CD4-positive, alpha-beta memory T cell (primary cell): Measurements from ENCODE around the gene AIP. TPM values are rescaled to one million over a fixed set of nuclear protein-coding genes. Genes with fewer than 3 reads are reported as not detected.
"Not testable (repeated sequence)": the region's sequence is repeated elsewhere in the genome, so short reads cannot be mapped to it uniquely, and the experiment has no call there.

ENCODE experiments used
- CTCF ChIA-PET: fragments of 350-600 bp; sonication (Branson Sonifier 250); formaldehyde crosslinking; loops from one replicate; lab custom pipeline; 2021; ENCODE audit warnings: inconsistent platforms; ENCODE audit not compliant: partially characterized antibody; lab: Charles Lee
- POLR2A ChIA-PET: fragments of 350-600 bp; sonication (Branson Sonifier 250); formaldehyde crosslinking; loops from one replicate; lab custom pipeline; 2021; ENCODE audit not compliant: partially characterized antibody; lab: Charles Lee
- DNase-seq, 5 donors: peaks; one replicate each; pipeline versions ENCODE4 v3.0.0 to v3.0.0-alpha.2; 2020 to 2022; ENCODE audit warnings: mixed read lengths in 1 of 5
- H3K27ac ChIP-seq: one replicate; pipeline ENCODE4 v1.7.0; 2013; ENCODE audit warnings: low read depth, low read length
- H3K27me3 ChIP-seq: 2 replicates; pipeline ENCODE4 v1.7.0; 2013; ENCODE audit warnings: mild to moderate bottlenecking, low read length, moderate library complexity; ENCODE audit not compliant: insufficient read depth
- H3K36me3 ChIP-seq: 2 replicates; pipeline ENCODE4 v1.7.0; 2013; ENCODE audit warnings: mild to moderate bottlenecking, low read length, moderate library complexity; ENCODE audit not compliant: insufficient read depth
- H3K4me1 ChIP-seq: 2 replicates; pipeline ENCODE4 v1.7.0; 2013; ENCODE audit warnings: mild to moderate bottlenecking, low read length, moderate library complexity; ENCODE audit not compliant: insufficient read depth
- H3K4me3 ChIP-seq, 2 donors: one replicate each; pipeline ENCODE4 v1.7.0; 2013; ENCODE audit warnings: low read length in 2 of 2, mild to moderate bottlenecking in 1 of 2
- H3K9me3 ChIP-seq, 2 donors: one replicate each; pipeline ENCODE4 v1.7.0; 2013; ENCODE audit warnings: low read length in 2 of 2, control low read depth in 1 of 2; ENCODE audit not compliant: control insufficient read depth in 1 of 2
- H3K27ac Mint-ChIP-seq, 7 donors: one replicate each; pipeline ENCODE4 v1.8.0; 2020 to 2021; ENCODE audit warnings: mixed read lengths in 7 of 7, mild to moderate bottlenecking in 6 of 7, inconsistent platforms in 3 of 7, moderate library complexity in 3 of 7
- H3K27me3 Mint-ChIP-seq, 2 donors: one replicate each; pipeline ENCODE4 v1.8.0; 2020 to 2021; ENCODE audit warnings: mixed read lengths in 2 of 2
- H3K36me3 Mint-ChIP-seq, 2 donors: one replicate each; pipeline ENCODE4 v1.8.0; 2020 to 2021; ENCODE audit warnings: mixed read lengths in 2 of 2, inconsistent platforms in 1 of 2, mild to moderate bottlenecking in 1 of 2
- H3K4me1 Mint-ChIP-seq, 4 donors: one replicate each; pipeline ENCODE4 v1.8.0; 2020 to 2021; ENCODE audit warnings: mixed read lengths in 4 of 4, mild to moderate bottlenecking in 1 of 4
- H3K4me3 Mint-ChIP-seq, 8 donors: one replicate each; pipeline ENCODE4 v1.8.0; 2020 to 2021; ENCODE audit warnings: mixed read lengths in 8 of 8, mild to moderate bottlenecking in 7 of 8, moderate library complexity in 6 of 8, inconsistent platforms in 3 of 8
- H3K9me3 Mint-ChIP-seq, 8 donors: one replicate each; pipeline ENCODE4 v1.8.0; 2020 to 2021; ENCODE audit warnings: mixed read lengths in 8 of 8, mild to moderate bottlenecking in 5 of 8, inconsistent platforms in 3 of 8, moderate library complexity in 1 of 8
- intact Hi-C: fragments of 100-400 bp; cut with micrococcal nuclease; formaldehyde crosslinking; loops from one replicate; pipeline ENCODE4 v1.15.1; 2023
- polyA plus RNA-seq, 2 donors: library from polyadenylated mRNA; unstranded; fragments of 300-500 nt; fragmentation: Illumina TruSeq; gene quantifications; one replicate each; pipeline ENCODE4 v1.2.3, GENCODE V29; 2021
- total RNA-seq, 2 experiments: library from RNA; stranded (reverse); gene quantifications; one replicate each; pipeline ENCODE4 v1.2.3, GENCODE V29; 2021

The AIP gene
- total and polyA plus RNA-seq, 4 experiments from 2014 or later = 131 to 185 (median 142) TPM

- Mint-ChIP-seq H3K9me3 (no peaks in the 10 kb centered on the region), H3K27ac (peak overlapping the region; percentile 81 to 96 (median 92)), H3K27me3 (no peaks in the 10 kb centered on the region), H3K4me3 (peak overlapping the region; percentile 85 to 89 (median 86)), H3K36me3 (peaks cover 0 to 7% of the 10 kb centered on the region in 2 donors), H3K4me1 (peaks cover 16 to 44% (median 28%) of the 10 kb centered on the region in 4 donors)
- no peaks in the 10 kb centered on the region for H3K36me3 ChIP-seq
- H3K27ac ChIP-seq = peak overlapping the region; percentile 92
- H3K4me1 ChIP-seq = peaks cover 44% of the 10 kb centered on the region
- intact Hi-C loops = loop anchor here (1.0 kb wide), 4 partner anchors 19 to 63 kb away; partner anchors contain the start of genes AIP, CDK2AP2, PPP1CA and PTPRCAP
- no peaks in the 10 kb centered on the region for H3K27me3 ChIP-seq
- ChIA-PET POLR2A (interaction anchor here (0.6 to 30.4 kb wide), 22 partner anchors 8 to 225 kb away, joined by 3 to 900 read pairs (median 5); partner anchors contain the start of genes AIP, CLCF1, CORO1B and PITPNM1), CTCF (interaction anchor here (0.9 to 4.8 kb wide), 5 partner anchors 27 to 113 kb away, joined by 3 to 38 read pairs (median 5); partner anchors contain the start of genes PPP1CA and PTPRCAP)
- DNase-seq = peak; percentile 91 to 96 (median 92)
- H3K9me3 ChIP-seq = no peaks in the 10 kb centered on the region
- H3K4me3 ChIP-seq = peak overlapping the region; percentile 61
Measured at GRCh38 chr11:67464411-67465188, 18.2 kb upstream of the AIP start.

GRCh38 chr11:67465189-67465510 is 17.7 kb upstream of the AIP start:
- H3K4me3 Mint-ChIP-seq = peak overlapping the region; percentile 85 to 89 (median 86)
- H3K36me3 Mint-ChIP-seq = peaks cover 0 to 7% of the 10 kb centered on the region in 2 donors
- no peaks in the 10 kb centered on the region for H3K36me3 ChIP-seq
- CTCF ChIA-PET = interaction anchor here (0.8 to 4.8 kb wide), 7 partner anchors 18 to 114 kb away, joined by 3 to 38 read pairs (median 4); partner anchors contain the start of genes AIP, POLD4, PPP1CA and PTPRCAP
- no peaks in the 10 kb centered on the region for H3K9me3 ChIP-seq
- POLR2A ChIA-PET = interaction anchor here (0.6 to 30.4 kb wide), 22 partner anchors 9 to 225 kb away, joined by 3 to 900 read pairs (median 5); partner anchors contain the start of genes AIP, CLCF1, CORO1B and PITPNM1
- H3K27ac Mint-ChIP-seq = peak overlapping the region; percentile 87 to 96 (median 93)
- H3K4me3 ChIP-seq = peak overlapping the region; percentile 61
- H3K4me1 Mint-ChIP-seq = peaks cover 13 to 39% (median 24%) of the 10 kb centered on the region in 4 donors
- no peaks in the 10 kb centered on the region for H3K9me3 Mint-ChIP-seq
- H3K27me3 Mint-ChIP-seq = no peaks in the 10 kb centered on the region
- H3K27ac ChIP-seq = peak overlapping the region; percentile 92
- intact Hi-C loops = no loop called here
- H3K27me3 ChIP-seq = no peaks in the 10 kb centered on the region
- peaks cover 48% of the 10 kb centered on the region for H3K4me1 ChIP-seq
- no peak for DNase-seq

GRCh38 chr11:67465530-67465929 is 17.3 kb upstream of the AIP start:
- POLR2A ChIA-PET = interaction anchor here (0.6 to 30.4 kb wide), 21 partner anchors 9 to 226 kb away, joined by 3 to 900 read pairs (median 5); partner anchors contain the start of genes AIP, CLCF1, CORO1B and POLD4
- Mint-ChIP-seq H3K4me3 (peak overlapping the region; percentile 85 to 89 (median 86)), H3K27ac (peak overlapping the region; percentile 87 to 96 (median 93)), H3K4me1 (peaks cover 13 to 39% (median 24%) of the 10 kb centered on the region in 4 donors)
- Histone ChIP-seq H3K4me1 (peaks cover 48% of the 10 kb centered on the region), H3K27ac (peak overlapping the region; percentile 92), H3K4me3 (peak overlapping the region; percentile 61)
- H3K36me3 Mint-ChIP-seq, DNase-seq, H3K27me3 ChIP-seq, H3K9me3 ChIP-seq, H3K36me3 ChIP-seq, intact Hi-C loops, H3K27me3 Mint-ChIP-seq, H3K9me3 Mint-ChIP-seq: not testable (repeated sequence)
- CTCF ChIA-PET = interaction anchor here (0.8 to 4.8 kb wide), 7 partner anchors 17 to 114 kb away, joined by 3 to 38 read pairs (median 4); partner anchors contain the start of genes AIP, POLD4, PPP1CA and PTPRCAP

- Mint-ChIP-seq H3K4me3 (peak overlapping the region in 2 of 8 donors; percentile 29 to 38), H3K36me3 (peaks cover 0 to 7% of the 10 kb centered on the region in 2 donors), H3K27ac (peak overlapping the region in 5 of 7 donors; percentile 30 to 79 (median 70)), H3K27me3 (no peaks in the 10 kb centered on the region), H3K9me3 (no peaks in the 10 kb centered on the region), H3K4me1 (peaks cover 15 to 39% (median 26%) of the 10 kb centered on the region in 4 donors)
- Histone ChIP-seq H3K27ac (no peak overlapping the region), H3K9me3 (no peaks in the 10 kb centered on the region), H3K27me3 (no peaks in the 10 kb centered on the region), H3K4me1 (peaks cover 48% of the 10 kb centered on the region), H3K4me3 (no peak overlapping the region), H3K36me3 (no peaks in the 10 kb centered on the region)
- no peak for DNase-seq
- CTCF ChIA-PET = interaction anchor here (0.9 to 4.8 kb wide), 5 partner anchors 29 to 115 kb away, joined by 3 to 38 read pairs (median 4); partner anchors contain the start of genes POLD4, PPP1CA, PTPRCAP and RAD9A
- intact Hi-C loops = no loop called here
- POLR2A ChIA-PET = interaction anchor here (0.7 to 30.4 kb wide), 13 partner anchors 12 to 113 kb away, joined by 3 to 900 read pairs (median 21); partner anchors contain the start of genes AIP, CDK2AP2, CORO1B and POLD4
Measured at GRCh38 chr11:67466367-67466766, 16.5 kb upstream of the AIP start.

- no peak for DNase-seq
- Histone ChIP-seq H3K27ac (peak overlapping the region; percentile 81), H3K36me3 (no peaks in the 10 kb centered on the region), H3K9me3 (no peaks in the 10 kb centered on the region), H3K4me3 (no peak overlapping the region), H3K27me3 (no peaks in the 10 kb centered on the region), H3K4me1 (peaks cover 48% of the 10 kb centered on the region)
- H3K4me3 Mint-ChIP-seq = peak overlapping the region in 7 of 8 donors; percentile 76 to 92 (median 89)
- H3K9me3 Mint-ChIP-seq = no peaks in the 10 kb centered on the region
- POLR2A ChIA-PET = interaction anchor here (0.8 to 30.4 kb wide), 16 partner anchors 16 to 180 kb away, joined by 3 to 900 read pairs (median 19); partner anchors contain the start of genes AIP, CDK2AP2, CORO1B and PITPNM1
- H3K36me3 Mint-ChIP-seq = peaks cover 0 to 7% of the 10 kb centered on the region in 2 donors
- peaks cover 16 to 39% (median 28%) of the 10 kb centered on the region in 4 donors for H3K4me1 Mint-ChIP-seq
- intact Hi-C loops = no loop called here
- CTCF ChIA-PET = interaction anchor here (0.9 to 4.8 kb wide), 6 partner anchors 16 to 116 kb away, joined by 3 to 38 read pairs (median 7); partner anchors contain the start of genes AIP, PITPNM1, PPP1CA and PTPRCAP
- H3K27me3 Mint-ChIP-seq = no peaks in the 10 kb centered on the region
- peak overlapping the region; percentile 50 to 90 (median 78) for H3K27ac Mint-ChIP-seq
Measured at GRCh38 chr11:67466962-67467771, 15.7 kb upstream of the AIP start.

- no peaks in the 10 kb centered on the region for H3K9me3 ChIP-seq
- CTCF ChIA-PET = interaction anchor here (0.8 to 4.8 kb wide), 14 partner anchors 10 to 205 kb away, joined by 3 to 38 read pairs (median 5); partner anchors contain the start of genes AIP, PITPNM1, PPP1CA and PTPRCAP
- peak overlapping the region; percentile 69 to 78 for H3K4me3 ChIP-seq
- Mint-ChIP-seq H3K9me3 (no peaks in the 10 kb centered on the region), H3K36me3 (peaks cover 0 to 7% of the 10 kb centered on the region in 2 donors), H3K4me1 (peaks cover 16 to 39% (median 28%) of the 10 kb centered on the region in 4 donors), H3K27ac (peak overlapping the region; percentile 84 to 96 (median 91)), H3K27me3 (no peaks in the 10 kb centered on the region), H3K4me3 (peak overlapping the region; percentile 81 to 92 (median 90))
- intact Hi-C loops = loop anchor here (2.0 kb wide), 1 partner anchor 51 kb away; no protein-coding TSS in a partner anchor
- H3K36me3 ChIP-seq = no peaks in the 10 kb centered on the region
- H3K4me1 ChIP-seq = peaks cover 48% of the 10 kb centered on the region
- no peak for DNase-seq
- POLR2A ChIA-PET = interaction anchor here (0.7 to 30.4 kb wide), 21 partner anchors 10 to 228 kb away, joined by 3 to 900 read pairs (median 8); partner anchors contain the start of genes AIP, CABP4, CDK2AP2 and CORO1B
- no peaks in the 10 kb centered on the region for H3K27me3 ChIP-seq
- H3K27ac ChIP-seq = peak overlapping the region; percentile 81
Measured at GRCh38 chr11:67468056-67468455, 14.8 kb upstream of the AIP start.
